ENCODE results near the gene AGFG1.

AGFG1 gene

DNA sequence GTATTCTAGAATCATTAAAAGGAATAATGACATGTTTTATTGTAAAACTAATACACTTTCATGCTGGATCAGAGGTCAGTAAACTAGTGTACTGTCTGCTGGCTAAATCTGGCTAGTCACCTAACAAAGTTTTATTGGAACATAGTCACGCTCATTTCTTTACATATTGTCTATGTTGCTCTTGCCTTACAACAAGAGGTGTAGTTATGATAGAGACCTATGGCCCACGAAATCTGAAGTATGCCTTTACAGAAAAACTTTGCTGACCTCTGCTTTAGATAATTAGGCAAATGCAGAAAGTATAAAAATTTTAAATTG lies 96.9 kb downstream of the AGFG1 start:
- no peak for TF ChIP-seq CTCF (IDR thresholded peaks at IDR 0.05; ENCODE audit: low read depth, low read length)
- DNase-seq (ENCODE audit: extremely low read depth, low read depth), result no peak

- DNase-seq (ENCODE audit: extremely low read depth, low read depth), result no peak
- no peak for TF ChIP-seq CTCF (IDR thresholded peaks at IDR 0.05; ENCODE audit: low read depth, low read length)
Measured at GRCh38 chr2:227570615-227571014, 98.7 kb downstream of the AGFG1 start.

GRCh38 chr2:227576110-227576509 lies 104.2 kb downstream of the AGFG1 start:
- DNase-seq (ENCODE audit: extremely low read depth, low read depth), result no peak
- no peak for TF ChIP-seq CTCF (IDR thresholded peaks at IDR 0.05; ENCODE audit: low read depth, low read length)

- TF ChIP-seq CTCF (IDR thresholded peaks at IDR 0.05; ENCODE audit: low read depth, low read length), result no peak
- no peak for DNase-seq (ENCODE audit: extremely low read depth, low read depth)
Measured at GRCh38 chr2:227576812-227577211, 104.9 kb downstream of the AGFG1 start.

DNA sequence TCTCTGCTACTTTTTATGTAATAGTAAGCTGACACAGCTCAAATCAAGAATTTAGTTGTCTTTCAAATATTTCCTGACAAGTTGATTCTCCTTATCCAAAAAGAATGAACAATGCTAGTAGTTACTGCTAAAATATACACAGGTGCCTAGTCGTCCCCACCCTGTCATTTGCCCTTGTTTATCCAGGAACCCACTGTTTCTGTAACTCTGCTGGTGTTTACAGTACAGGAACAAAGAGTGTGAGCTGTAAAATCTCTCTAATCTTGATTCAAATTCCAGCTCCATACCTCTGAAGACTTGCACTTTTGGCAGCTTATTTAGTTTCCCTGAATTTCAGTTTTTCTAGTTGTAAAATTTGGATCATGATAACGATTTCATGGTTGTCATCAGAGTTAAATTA lies 105.6 kb downstream of the AGFG1 start:
- DNase-seq (ENCODE audit: extremely low read depth, low read depth), result no peak
- no peak for TF ChIP-seq CTCF (IDR thresholded peaks at IDR 0.05; ENCODE audit: low read depth, low read length)

DNA sequence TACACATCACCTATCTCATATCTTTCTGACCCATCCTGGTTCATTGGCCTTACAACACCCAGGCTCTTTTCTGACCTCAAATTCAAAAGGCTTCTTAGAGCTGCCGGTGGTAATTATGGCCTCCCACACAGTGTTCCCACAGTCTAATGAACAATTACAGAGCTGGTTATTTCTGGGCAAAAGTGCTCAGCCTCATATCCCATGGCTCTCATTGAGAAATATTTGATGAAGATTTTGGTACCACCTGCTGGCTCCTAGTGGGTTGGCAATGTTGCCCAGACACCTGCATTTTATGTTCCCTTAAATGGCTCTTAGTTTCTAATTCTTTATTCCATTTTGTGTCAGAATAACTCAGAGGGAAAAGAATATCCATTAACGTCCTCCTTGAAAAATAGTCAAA lies 106.7 kb downstream of the AGFG1 start:
- DNase-seq (ENCODE audit: extremely low read depth, low read depth), result no peak
- TF ChIP-seq CTCF (IDR thresholded peaks at IDR 0.05; ENCODE audit: low read depth, low read length), result no peak

DNA sequence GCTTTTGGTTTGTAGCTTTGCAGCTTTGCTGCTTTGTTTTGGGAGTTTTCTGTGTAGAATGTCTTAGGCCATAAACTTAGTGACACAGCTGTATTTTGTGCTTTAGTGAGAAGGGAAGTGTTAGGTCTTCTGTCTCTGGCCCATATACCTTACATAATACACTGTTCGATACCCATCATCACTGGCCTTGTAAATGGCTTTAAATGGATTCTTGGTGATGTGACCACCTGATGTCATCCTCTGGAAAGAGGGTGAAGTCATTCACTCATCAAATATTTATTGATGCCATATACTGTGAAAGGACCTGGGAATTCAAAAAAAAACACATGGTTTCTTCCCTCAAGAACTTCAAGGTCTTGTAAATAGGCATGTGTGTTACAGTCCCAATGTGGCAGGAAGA lies 107.8 kb downstream of the AGFG1 start:
- no peak for TF ChIP-seq CTCF (IDR thresholded peaks at IDR 0.05; ENCODE audit: low read depth, low read length)
- no peak for DNase-seq (ENCODE audit: extremely low read depth, low read depth)
